GM15510 (cell line): ENCODE data around the gene CDC42EP5.

ENCODE experiments used
- POLR2A ChIP-seq: IDR thresholded peaks from 3 replicates; pipeline ENCODE4 v1.6.1; 2011; ENCODE audit warnings: borderline replicate concordance; ENCODE audit not compliant: insufficient read length; ENCODE audit errors: extremely low read depth

CDC42EP5 gene

GRCh38 chr19:54464044-54464629 lies 9.0 kb downstream of the CDC42EP5 start:
- no peak for TF ChIP-seq POLR2A

GRCh38 chr19:54463531-54464043 lies 9.5 kb downstream of the CDC42EP5 start, which contains the start of gene LENG9:
Gene LENG9 (minus strand): TSS chr19:54463778. CDS start chr19:54463526, 252 bp downstream.
- TF ChIP-seq POLR2A = peak; percentile 77

GRCh38 chr19:54462655-54463530 lies 10.2 kb downstream of the CDC42EP5 start:
- TF ChIP-seq POLR2A = peak; percentile 36

GRCh38 chr19:54462047-54462654 lies 10.9 kb downstream of the CDC42EP5 start:
- no peak for TF ChIP-seq POLR2A

- no peak for TF ChIP-seq POLR2A
These were observed 11.5 kb downstream of the CDC42EP5 start for GRCh38 chr19:54461613-54462012.

- no peak for TF ChIP-seq POLR2A
These were observed 11.9 kb downstream of the CDC42EP5 start for GRCh38 chr19:54461210-54461609.

- no peak for TF ChIP-seq POLR2A
These were observed 12.7 kb downstream of the CDC42EP5 start for GRCh38 chr19:54460230-54461005.

- no peak for TF ChIP-seq POLR2A
These were observed 13.5 kb downstream of the CDC42EP5 start for GRCh38 chr19:54459282-54460229.

GRCh38 chr19:54458648-54459281 lies 14.3 kb downstream of the CDC42EP5 start:
- no peak for TF ChIP-seq POLR2A

- TF ChIP-seq POLR2A = no peak
These were observed 15.1 kb downstream of the CDC42EP5 start for GRCh38 chr19:54457773-54458647.

- no peak for TF ChIP-seq POLR2A
These were observed 16.4 kb downstream of the CDC42EP5 start for GRCh38 chr19:54456423-54457373.
